Right renal pelvis (tissue), 4 donors: ENCODE results near the gene UBE2I. TPM values are rescaled to one million over a fixed set of nuclear protein-coding genes. Genes with fewer than 3 reads are reported as not detected.

Experiments used
- DNase-seq, 4 donors: peaks; one replicate each; pipeline ENCODE4 v3.0.0-alpha.2; 2013; ENCODE audit warnings: low read depth in 4 of 4, low spot score in 3 of 4, missing footprints in 1 of 4
- polyA plus RNA-seq, 4 donors: library from polyadenylated mRNA; unstranded; fragments of 120-200 nt; gene quantifications; one replicate each; pipeline ENCODE4 v1.2.1, GENCODE V29; 2013; ENCODE audit not compliant: insufficient read length in 4 of 4

The UBE2I gene
- polyA plus RNA-seq, 4 donors: 169 to 186 (median 176) TPM

DNA sequence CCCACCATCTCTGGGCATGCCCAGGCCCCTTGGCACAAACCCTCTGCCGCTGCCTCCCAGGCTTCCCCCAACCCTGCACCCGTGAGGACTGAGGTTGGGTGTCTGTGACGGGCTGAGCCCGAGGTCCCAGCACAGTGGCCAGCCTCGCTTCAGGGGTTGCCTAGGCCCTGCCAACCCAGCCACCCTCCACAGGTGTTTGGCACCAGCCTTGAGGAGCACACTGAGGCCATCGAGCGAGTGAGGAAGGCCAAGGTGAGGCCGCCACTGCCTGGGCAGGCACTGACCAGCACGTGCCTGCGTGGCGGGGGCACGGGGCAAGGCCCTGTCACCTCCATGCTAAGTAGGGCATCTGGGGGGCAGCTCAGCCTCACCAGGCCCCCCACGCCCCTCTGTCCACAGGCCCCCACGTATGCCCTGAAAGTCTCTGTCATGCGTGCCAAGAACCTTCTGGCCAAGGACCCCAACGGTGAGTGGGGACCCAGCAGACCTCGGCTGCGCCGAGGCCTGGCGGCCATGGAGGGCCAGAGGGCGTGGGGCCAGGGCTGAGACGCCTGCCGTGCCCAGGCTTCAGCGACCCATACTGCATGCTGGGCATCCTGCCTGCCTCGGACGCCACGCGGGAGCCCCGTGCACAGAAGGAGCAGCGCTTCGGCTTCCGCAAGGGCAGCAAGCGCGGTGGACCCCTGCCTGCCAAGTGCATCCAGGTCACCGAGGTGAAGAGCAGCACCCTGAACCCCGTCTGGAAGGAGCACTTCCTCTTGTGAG lies 31.5 kb downstream of the UBE2I start:
- no peak for DNase-seq

GRCh38 chr16:1341495-1342420 lies 32.3 kb downstream of the UBE2I start:
- no peak for DNase-seq

DNA sequence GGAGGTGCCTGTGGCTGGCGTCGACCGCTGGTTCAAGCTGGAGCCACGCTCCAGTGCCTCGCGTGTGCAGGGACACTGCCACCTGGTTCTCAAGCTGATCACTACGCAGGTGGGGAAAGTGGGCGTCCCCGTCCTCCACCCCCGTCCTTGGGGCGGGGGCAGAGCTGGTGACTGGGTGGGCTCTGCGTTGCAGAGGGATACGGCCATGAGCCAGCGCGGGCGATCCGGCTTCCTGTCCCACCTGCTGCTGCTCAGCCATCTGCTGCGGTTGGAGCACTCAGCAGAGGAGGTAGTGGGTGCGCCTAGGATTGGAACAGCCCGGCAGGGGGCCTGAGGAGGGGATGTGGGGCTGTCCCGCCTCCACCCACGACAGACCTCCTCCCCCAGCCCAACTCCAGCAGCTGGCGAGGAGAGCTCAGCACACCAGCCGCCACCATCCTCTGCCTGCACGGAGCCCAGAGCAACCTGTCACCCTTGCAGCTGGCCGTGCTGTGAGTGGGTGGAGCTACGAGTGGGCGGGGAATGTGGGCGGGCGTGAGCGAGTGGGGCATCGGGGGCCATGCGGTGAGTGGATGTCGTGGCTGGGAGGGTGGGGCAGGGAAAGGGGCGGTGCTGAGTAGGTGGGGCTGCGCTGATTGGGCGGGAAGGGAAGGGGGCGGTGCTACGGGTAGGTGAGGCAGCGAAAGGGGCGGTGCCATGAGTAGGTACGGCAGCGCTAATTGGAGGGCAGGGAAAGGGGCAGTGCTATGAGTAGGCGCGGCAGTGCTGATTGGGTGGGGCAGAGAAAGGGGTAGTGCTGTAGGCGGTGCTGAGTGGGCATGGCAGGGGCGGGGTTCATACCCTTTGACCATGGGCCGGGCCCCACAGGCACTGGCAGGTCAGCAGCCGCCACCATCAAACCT lies 33.3 kb downstream of the UBE2I start:
- DNase-seq: peak; percentile 79 to 87 (median 84)

- no peak for DNase-seq
Measured at GRCh38 chr16:1343428-1344242, 34.2 kb downstream of the UBE2I start.

- no peak for DNase-seq
Measured at GRCh38 chr16:1344499-1344898, 35.1 kb downstream of the UBE2I start.

DNA sequence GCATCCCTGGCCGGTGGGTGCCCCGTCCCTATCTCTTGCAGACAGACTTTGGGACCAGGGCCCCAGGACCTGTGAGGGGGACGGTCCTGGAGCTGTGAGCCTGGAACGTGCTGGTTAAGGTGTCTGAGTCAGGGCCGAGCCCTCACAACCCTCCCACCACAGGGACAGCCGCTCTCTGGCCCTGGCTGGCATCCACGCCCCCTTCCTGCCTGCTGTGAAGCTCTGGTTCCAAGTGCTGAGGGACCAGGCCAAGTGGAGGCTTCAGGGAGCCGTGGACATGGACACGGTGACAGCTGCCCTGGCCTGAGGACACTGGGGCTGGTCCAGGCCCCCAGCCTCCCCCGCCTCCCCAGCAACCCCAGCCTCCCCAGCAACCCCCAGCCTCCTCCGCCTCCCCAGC lies 35.7 kb downstream of the UBE2I start:
- no peak for DNase-seq

- DNase-seq: no peak
Measured at GRCh38 chr16:1345651-1346421, 36.4 kb downstream of the UBE2I start.

DNA sequence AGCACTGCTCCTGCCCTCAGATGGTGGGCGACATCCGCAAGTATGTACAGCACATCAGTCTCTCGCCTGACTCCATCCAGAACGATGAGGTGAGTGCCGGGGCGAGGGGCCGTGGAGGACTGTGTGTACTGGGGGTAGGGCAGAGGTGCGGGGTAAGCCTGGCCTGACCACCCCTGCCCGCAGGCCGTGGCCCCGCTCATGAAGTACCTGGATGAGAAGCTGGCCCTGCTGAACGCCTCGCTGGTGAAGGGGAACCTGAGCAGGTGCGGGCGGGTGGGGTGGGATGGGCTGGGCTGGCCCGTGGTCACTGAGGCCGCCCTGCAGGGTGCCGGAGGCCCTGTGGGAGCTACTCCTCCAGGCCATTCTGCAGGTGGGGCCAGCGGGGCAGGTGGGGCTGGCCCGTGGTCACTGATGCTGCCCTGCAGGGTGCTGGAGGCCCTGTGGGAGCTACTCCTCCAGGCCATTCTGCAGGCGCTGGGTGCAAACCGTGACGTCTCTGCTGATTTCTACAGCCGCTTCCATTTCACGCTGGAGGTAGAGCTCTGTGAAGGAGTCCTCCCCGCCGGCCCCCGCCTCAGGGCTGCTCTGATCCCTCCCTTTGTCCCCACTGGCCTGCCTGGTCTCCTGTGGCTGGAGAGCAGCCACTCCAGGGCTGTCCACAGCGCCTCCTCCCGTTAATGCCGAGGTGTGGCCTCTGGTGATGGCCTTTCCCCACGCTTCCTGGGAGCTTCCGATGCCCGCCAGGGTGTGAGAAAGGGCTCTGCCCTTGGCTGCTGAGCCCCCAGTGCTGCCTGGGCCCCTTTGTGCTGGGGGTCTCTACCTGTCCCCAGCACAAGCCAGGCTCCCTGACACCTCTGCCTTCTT lies 37.2 kb downstream of the UBE2I start:
- DNase-seq: no peak

- DNase-seq: no peak
Measured at GRCh38 chr16:1347286-1347855, 37.9 kb downstream of the UBE2I start.

DNA sequence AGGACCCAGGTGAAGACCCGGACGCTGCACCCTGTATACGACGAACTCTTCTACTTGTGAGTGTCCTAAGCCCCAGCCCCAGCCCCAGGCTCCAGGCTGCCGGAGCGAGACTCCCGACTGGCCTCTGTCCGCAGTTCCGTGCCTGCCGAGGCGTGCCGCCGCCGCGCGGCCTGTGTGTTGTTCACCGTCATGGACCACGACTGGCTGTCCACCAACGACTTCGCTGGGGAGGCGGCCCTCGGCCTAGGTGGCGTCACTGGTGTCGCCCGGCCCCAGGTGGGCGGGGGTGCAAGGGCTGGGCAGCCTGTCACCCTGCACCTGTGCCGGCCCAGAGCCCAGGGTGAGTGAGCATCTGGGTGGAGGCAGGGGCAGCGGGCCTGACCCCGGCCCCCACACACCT lies 38.5 kb downstream of the UBE2I start:
- DNase-seq: no peak

GRCh38 chr16:1348441-1348840 lies 39.0 kb downstream of the UBE2I start:
- no peak for DNase-seq

GRCh38 chr16:1348926-1349325 lies 39.5 kb downstream of the UBE2I start:
- DNase-seq: no peak

- DNase-seq: no peak
Measured at GRCh38 chr16:1349351-1349750, 39.9 kb downstream of the UBE2I start.

DNA sequence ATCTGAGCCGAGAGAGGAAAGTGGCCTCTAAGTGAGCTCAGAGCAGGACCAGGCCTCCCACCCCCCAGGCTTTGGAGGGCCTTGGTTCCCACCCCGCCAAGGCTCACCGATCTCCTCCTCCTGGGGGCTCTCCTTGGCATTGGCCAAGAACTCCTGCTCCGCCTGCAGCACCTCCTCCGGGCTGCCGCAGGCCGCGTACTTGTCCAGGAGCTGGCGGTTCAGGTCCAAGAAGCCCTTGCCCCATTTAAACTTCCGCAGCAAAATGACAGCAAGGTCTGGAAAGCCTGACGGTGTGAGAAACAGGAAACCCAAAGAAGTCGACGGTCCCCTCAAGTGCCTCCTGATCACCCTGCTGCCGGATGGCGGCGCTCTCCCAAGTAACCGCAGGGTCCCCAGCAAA lies 40.5 kb downstream of the UBE2I start:
- no peak for DNase-seq

DNA sequence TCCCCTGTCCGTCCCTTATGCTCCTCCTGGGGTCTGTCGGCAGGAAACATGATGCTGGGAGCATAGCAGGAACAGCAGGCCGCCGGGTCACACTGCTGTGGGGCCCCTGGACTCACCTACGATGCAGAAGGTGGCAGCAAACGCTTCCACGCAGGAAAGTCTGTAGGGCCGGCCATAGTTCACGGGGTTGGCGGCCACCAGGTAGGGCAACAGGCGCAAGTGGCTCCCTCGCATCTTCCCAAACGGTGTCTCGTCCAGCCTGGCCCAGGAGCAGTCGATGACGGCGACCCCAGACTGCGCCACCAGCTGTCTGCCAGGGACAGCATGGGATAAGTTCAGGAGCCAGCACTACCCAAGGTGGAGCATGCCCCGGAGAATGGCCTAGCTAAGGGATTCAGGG lies 41.3 kb downstream of the UBE2I start:
- no peak for DNase-seq

GRCh38 chr16:1351215-1351581 lies 41.8 kb downstream of the UBE2I start:
- DNase-seq: no peak

DNA sequence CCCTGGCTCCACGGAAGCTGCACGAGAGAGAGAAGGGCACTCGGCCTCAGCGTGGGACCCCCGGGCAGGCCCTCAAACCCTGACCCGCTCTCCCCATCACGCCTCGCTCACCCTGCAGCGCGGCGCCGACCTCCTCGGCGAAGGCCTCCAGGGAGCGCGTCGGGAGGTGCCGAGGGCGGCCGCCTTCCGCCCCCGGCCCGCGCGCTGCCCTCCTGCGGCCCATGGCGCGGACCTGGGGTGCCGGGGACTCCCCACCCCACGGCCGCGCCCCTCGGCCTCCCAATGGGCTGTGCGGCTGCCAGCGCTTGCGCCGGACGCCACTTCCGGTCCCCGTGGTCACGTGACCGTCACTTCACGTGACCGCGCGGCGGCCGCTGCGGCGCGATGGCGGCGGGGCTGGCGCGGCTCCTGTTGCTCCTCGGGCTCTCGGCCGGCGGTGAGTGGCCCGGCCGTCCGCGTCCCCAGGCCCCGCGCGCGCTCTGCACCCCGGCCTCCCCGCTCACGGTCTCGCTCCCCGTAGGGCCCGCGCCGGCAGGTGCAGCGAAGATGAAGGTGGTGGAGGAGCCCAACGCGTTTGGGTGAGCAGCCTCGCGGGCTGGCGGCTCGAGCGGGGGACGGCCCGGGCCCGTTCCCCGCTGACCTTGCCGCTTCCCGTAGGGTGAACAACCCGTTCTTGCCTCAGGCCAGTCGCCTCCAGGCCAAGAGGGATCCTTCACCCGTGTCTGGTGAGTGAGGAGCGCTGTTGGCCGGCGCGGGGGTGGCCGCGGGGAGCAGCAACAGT lies 42.3 kb downstream of the UBE2I start, which contains the start of the genes GNPTG and TSR3:
TSS of gene GNPTG (plus strand) at position 350 of the 781 bp plus-strand sequence. CDS start at position 385, 35 bp downstream.
TSS of gene TSR3 (minus strand) at position 297 of the 781 bp plus-strand sequence. CDS start at position 223, 74 bp downstream.
- DNase-seq: peak; percentile 65 to 73 (median 72)
